NCI-H1694 treated with DMSO at 0.1 percent for 48 hours (cell line): ENCODE data around the gene IQCE.
"Not testable (repeated sequence)": the region's sequence is repeated elsewhere in the genome, so short reads cannot be mapped to it uniquely, and the experiment has no call there.

Experiments used
- DNase-seq: peaks from one replicate; lab custom pipeline; 2025; lab: John Stamatoyannopoulos, UW

Gene IQCE

GRCh38 chr7:2601907-2602306, 43.1 kb downstream of the IQCE start:
- no peak for DNase-seq

GRCh38 chr7:2602406-2603043, 43.7 kb downstream of the IQCE start:
- DNase-seq, result no peak

- DNase-seq, result no peak
Measured at GRCh38 chr7:2603044-2603965, 44.5 kb downstream of the IQCE start.

- no peak for DNase-seq
Measured at GRCh38 chr7:2604608-2605174, 45.9 kb downstream of the IQCE start.

- no peak for DNase-seq
Measured at GRCh38 chr7:2605608-2606538, 47.1 kb downstream of the IQCE start.

GRCh38 chr7:2606539-2606936, 47.8 kb downstream of the IQCE start:
- no peak for DNase-seq

- no peak for DNase-seq
Measured at GRCh38 chr7:2607122-2607922, 48.5 kb downstream of the IQCE start.

- no peak for DNase-seq
Measured at GRCh38 chr7:2607923-2608904, 49.4 kb downstream of the IQCE start.

GRCh38 chr7:2608921-2609411, 50.2 kb downstream of the IQCE start:
- DNase-seq, result peak; percentile 23

- not testable (repeated sequence) for DNase-seq
Measured at GRCh38 chr7:2609646-2610045, 50.9 kb downstream of the IQCE start.

GRCh38 chr7:2610466-2610865, 51.7 kb downstream of the IQCE start:
- no peak for DNase-seq

- no peak for DNase-seq
Measured at GRCh38 chr7:2610898-2611297, 52.1 kb downstream of the IQCE start.

GRCh38 chr7:2611401-2611800, 52.6 kb downstream of the IQCE start:
- no peak for DNase-seq

- no peak for DNase-seq
Measured at GRCh38 chr7:2611922-2612321, 53.1 kb downstream of the IQCE start.

- DNase-seq, result no peak
Measured at GRCh38 chr7:2612445-2613097, 53.8 kb downstream of the IQCE start.

- peak; percentile 30 for DNase-seq
Measured at GRCh38 chr7:2613098-2613930, 54.5 kb downstream of the IQCE start.

GRCh38 chr7:2613931-2614600, 55.3 kb downstream of the IQCE start:
- peak; percentile 57 for DNase-seq
